ENCODE measurements around the gene CENPB. TPM values are rescaled to one million over a fixed set of nuclear protein-coding genes. Genes with fewer than 3 reads are reported as not detected.

Gene CENPB
- total and polyA plus RNA-seq, 9 donors = 40.7 to 52.7 (median 48.8) TPM

GRCh38 chr20:3800878-3801260 lies 14.3 kb upstream of the CENPB start:
- no peak overlapping the region for H3K27ac ChIP-seq (ENCODE audit: low read length)
- no peaks in the 10 kb centered on the region for H3K9me3 ChIP-seq (replicated peaks; ENCODE audit: control insufficient read depth, low read depth, low read length)
- H3K36me3 ChIP-seq (ENCODE audit: control insufficient read depth, insufficient read depth, low read length) = peaks cover 72% of the 10 kb centered on the region
- peaks cover 70% of the 10 kb centered on the region for H3K4me1 ChIP-seq (ENCODE audit: control insufficient read depth, insufficient read depth, low read length)
- no peaks in the 10 kb centered on the region for H3K27me3 ChIP-seq (ENCODE audit: control insufficient read depth, insufficient read depth, low read length)
- no peak for DNase-seq
- H3K4me3 ChIP-seq (ENCODE audit: low read length) = no peak overlapping the region
- 91% methylated on average over 6 of the region's 8 CpGs for WGBS (ENCODE audit: insufficient coverage)

GRCh38 chr20:3800256-3800877 lies 13.8 kb upstream of the CENPB start:
- no peak for DNase-seq
- WGBS (ENCODE audit: insufficient coverage) = 83% methylated on average over 17 of the region's 18 CpGs
- Histone ChIP-seq H3K27me3 (ENCODE audit: control insufficient read depth, insufficient read depth, low read length) (no peaks in the 10 kb centered on the region), H3K9me3 (replicated peaks; ENCODE audit: control insufficient read depth, low read depth, low read length) (no peaks in the 10 kb centered on the region), H3K27ac (ENCODE audit: low read length) (peak overlapping the region; percentile 79), H3K36me3 (ENCODE audit: control insufficient read depth, insufficient read depth, low read length) (peaks cover 67% of the 10 kb centered on the region), H3K4me3 (ENCODE audit: low read length) (no peak overlapping the region), H3K4me1 (ENCODE audit: control insufficient read depth, insufficient read depth, low read length) (peaks cover 70% of the 10 kb centered on the region)

GRCh38 chr20:3798908-3799248 lies 12.3 kb upstream of the CENPB start:
- H3K27me3 ChIP-seq (ENCODE audit: control insufficient read depth, insufficient read depth, low read length) = no peaks in the 10 kb centered on the region
- peak overlapping the region; percentile 95 for H3K27ac ChIP-seq (ENCODE audit: low read length)
- peaks cover 52% of the 10 kb centered on the region for H3K36me3 ChIP-seq (ENCODE audit: control insufficient read depth, insufficient read depth, low read length)
- H3K4me3 ChIP-seq (ENCODE audit: low read length) = no peak overlapping the region
- H3K4me1 ChIP-seq (ENCODE audit: control insufficient read depth, insufficient read depth, low read length) = peaks cover 73% of the 10 kb centered on the region
- 100% methylated on average over 2 of the region's 3 CpGs for WGBS (ENCODE audit: insufficient coverage)
- H3K9me3 ChIP-seq (replicated peaks; ENCODE audit: control insufficient read depth, low read depth, low read length) = no peaks in the 10 kb centered on the region
- DNase-seq = peak; percentile 87

- Histone ChIP-seq H3K4me3 (ENCODE audit: low read length) (peak overlapping the region; percentile 14), H3K4me1 (ENCODE audit: control insufficient read depth, insufficient read depth, low read length) (peaks cover 68% of the 10 kb centered on the region), H3K36me3 (ENCODE audit: control insufficient read depth, insufficient read depth, low read length) (peaks cover 47% of the 10 kb centered on the region), H3K27ac (ENCODE audit: low read length) (peak overlapping the region; percentile 95), H3K27me3 (ENCODE audit: control insufficient read depth, insufficient read depth, low read length) (no peaks in the 10 kb centered on the region), H3K9me3 (replicated peaks; ENCODE audit: control insufficient read depth, low read depth, low read length) (no peaks in the 10 kb centered on the region)
- WGBS (ENCODE audit: insufficient coverage) = 62% methylated on average over 2 of the region's 5 CpGs
- DNase-seq = no peak
These were observed 11.8 kb upstream of the CENPB start for GRCh38 chr20:3798373-3798768.

GRCh38 chr20:3797592-3798372 lies 11.2 kb upstream of the CENPB start:
- Histone ChIP-seq H3K9me3 (replicated peaks; ENCODE audit: control insufficient read depth, low read depth, low read length) (no peaks in the 10 kb centered on the region), H3K27me3 (ENCODE audit: control insufficient read depth, insufficient read depth, low read length) (no peaks in the 10 kb centered on the region), H3K4me3 (ENCODE audit: low read length) (peak overlapping the region; percentile 61), H3K4me1 (ENCODE audit: control insufficient read depth, insufficient read depth, low read length) (peaks cover 64% of the 10 kb centered on the region), H3K36me3 (ENCODE audit: control insufficient read depth, insufficient read depth, low read length) (peaks cover 41% of the 10 kb centered on the region), H3K27ac (ENCODE audit: low read length) (peak overlapping the region; percentile 95)
- DNase-seq = peak; percentile 23
- 60% methylated on average over 9 of the region's 19 CpGs for WGBS (ENCODE audit: insufficient coverage)

- Histone ChIP-seq H3K4me3 (ENCODE audit: low read length) (peak overlapping the region; percentile 61), H3K9me3 (replicated peaks; ENCODE audit: control insufficient read depth, low read depth, low read length) (no peaks in the 10 kb centered on the region), H3K27me3 (ENCODE audit: control insufficient read depth, insufficient read depth, low read length) (no peaks in the 10 kb centered on the region), H3K36me3 (ENCODE audit: control insufficient read depth, insufficient read depth, low read length) (peaks cover 35% of the 10 kb centered on the region), H3K27ac (ENCODE audit: low read length) (peak overlapping the region; percentile 95), H3K4me1 (ENCODE audit: control insufficient read depth, insufficient read depth, low read length) (peaks cover 59% of the 10 kb centered on the region)
- WGBS (ENCODE audit: insufficient coverage) = 44% methylated on average over 4 of the region's 5 CpGs
- peak; percentile 27 for DNase-seq
These were observed 10.6 kb upstream of the CENPB start for GRCh38 chr20:3797226-3797545.

- no peaks in the 10 kb centered on the region for H3K27me3 ChIP-seq (ENCODE audit: control insufficient read depth, insufficient read depth, low read length)
- peak overlapping the region; percentile 61 for H3K4me3 ChIP-seq (ENCODE audit: low read length)
- peak overlapping the region; percentile 95 for H3K27ac ChIP-seq (ENCODE audit: low read length)
- no peaks in the 10 kb centered on the region for H3K9me3 ChIP-seq (replicated peaks; ENCODE audit: control insufficient read depth, low read depth, low read length)
- H3K4me1 ChIP-seq (ENCODE audit: control insufficient read depth, insufficient read depth, low read length) = peaks cover 55% of the 10 kb centered on the region
- peaks cover 30% of the 10 kb centered on the region for H3K36me3 ChIP-seq (ENCODE audit: control insufficient read depth, insufficient read depth, low read length)
- DNase-seq = peak; percentile 27
- WGBS (ENCODE audit: insufficient coverage) = 0% methylated on average over 16 of the region's 33 CpGs
These were observed 10.1 kb upstream of the CENPB start for GRCh38 chr20:3796477-3797225.

GRCh38 chr20:3795511-3796468 lies 9.2 kb upstream of the CENPB start, which contains the start of gene CDC25B:
Gene CDC25B, plus strand, starts transcription at chr20:3796310. Its CDS starts 222 bp downstream, at chr20:3796532.
- peaks cover 48% of the 10 kb centered on the region for H3K4me1 ChIP-seq (ENCODE audit: control insufficient read depth, insufficient read depth, low read length)
- peak; percentile 98 for DNase-seq
- H3K36me3 ChIP-seq (ENCODE audit: control insufficient read depth, insufficient read depth, low read length) = peaks cover 21% of the 10 kb centered on the region
- peak within 1 kb of the TSS; percentile 61 for H3K4me3 ChIP-seq (ENCODE audit: low read length)
- H3K9me3 ChIP-seq (replicated peaks; ENCODE audit: control insufficient read depth, low read depth, low read length) = no peaks in the 10 kb centered on the region
- peak within 1 kb of the TSS; percentile 96 for H3K27ac ChIP-seq (ENCODE audit: low read length)
- under 1% methylated on average over 38 of the region's 69 CpGs for WGBS (ENCODE audit: insufficient coverage)
- H3K27me3 ChIP-seq (ENCODE audit: control insufficient read depth, insufficient read depth, low read length) = no peaks in the 10 kb centered on the region

GRCh38 chr20:3794701-3795420 lies 8.3 kb upstream of the CENPB start:
- H3K9me3 ChIP-seq (replicated peaks; ENCODE audit: control insufficient read depth, low read depth, low read length) = no peaks in the 10 kb centered on the region
- H3K27me3 ChIP-seq (ENCODE audit: control insufficient read depth, insufficient read depth, low read length) = no peaks in the 10 kb centered on the region
- peaks cover 39% of the 10 kb centered on the region for H3K4me1 ChIP-seq (ENCODE audit: control insufficient read depth, insufficient read depth, low read length)
- 79% methylated on average over 5 of the region's 25 CpGs for WGBS (ENCODE audit: insufficient coverage)
- peaks cover 12% of the 10 kb centered on the region for H3K36me3 ChIP-seq (ENCODE audit: control insufficient read depth, insufficient read depth, low read length)
- peak overlapping the region; percentile 61 for H3K4me3 ChIP-seq (ENCODE audit: low read length)
- H3K27ac ChIP-seq (ENCODE audit: low read length) = peak overlapping the region; percentile 96
- peak; percentile 13 for DNase-seq

Data from muscle of leg (tissue), 11 donors.